GM18505 (cell line): ENCODE results near the gene NIN.

Experiments used
- ATAC-seq: cut with Tn5 transposase; IDR thresholded peaks from one replicate; pipeline ENCODE4 v1.9.1; 2021; ENCODE audit not compliant: unreplicated experiment
- POLR2A ChIP-seq: IDR thresholded peaks from 4 replicates; pipeline ENCODE4 v1.6.1; 2011; ENCODE audit warnings: borderline replicate concordance; ENCODE audit not compliant: insufficient read depth, insufficient read length; ENCODE audit errors: extremely low read depth

NIN gene

DNA sequence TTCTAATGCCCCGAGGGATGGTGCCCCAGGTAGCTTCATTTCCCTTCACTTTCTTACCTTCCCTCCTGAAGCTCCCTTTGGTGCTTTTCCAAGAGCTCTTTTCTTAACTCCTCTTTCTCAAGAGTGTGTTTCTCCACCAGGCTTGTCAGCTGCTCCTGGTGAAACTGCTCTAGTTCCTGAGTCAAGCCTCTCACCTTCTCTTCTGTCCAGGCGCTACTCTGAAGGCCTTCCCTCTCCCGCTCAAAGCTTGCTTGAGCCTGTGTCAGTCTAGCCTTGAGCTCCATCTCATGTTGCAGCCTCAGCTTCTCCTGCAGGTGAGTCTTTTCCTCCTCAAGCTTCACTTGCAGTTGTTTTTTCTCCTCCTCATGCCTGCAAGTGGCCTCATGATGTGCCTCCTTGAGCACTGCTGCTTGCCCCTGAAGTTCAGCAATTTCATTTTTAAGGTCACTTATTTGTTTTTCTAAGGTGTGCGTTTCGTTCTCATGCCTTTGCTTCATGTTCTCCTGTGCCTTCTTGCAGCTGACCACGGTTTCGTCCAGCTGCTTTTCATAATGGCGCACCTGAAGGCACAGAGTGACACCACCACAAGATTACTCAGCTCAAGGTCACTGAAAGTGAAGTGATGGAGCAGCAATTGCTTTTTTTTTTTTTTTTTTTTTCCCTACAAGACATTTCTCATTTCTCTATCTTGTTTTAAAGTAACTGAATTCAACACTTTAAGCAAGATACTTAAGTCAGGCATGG is 71.0 kb downstream of the NIN start:
- no peak for ATAC-seq

DNA sequence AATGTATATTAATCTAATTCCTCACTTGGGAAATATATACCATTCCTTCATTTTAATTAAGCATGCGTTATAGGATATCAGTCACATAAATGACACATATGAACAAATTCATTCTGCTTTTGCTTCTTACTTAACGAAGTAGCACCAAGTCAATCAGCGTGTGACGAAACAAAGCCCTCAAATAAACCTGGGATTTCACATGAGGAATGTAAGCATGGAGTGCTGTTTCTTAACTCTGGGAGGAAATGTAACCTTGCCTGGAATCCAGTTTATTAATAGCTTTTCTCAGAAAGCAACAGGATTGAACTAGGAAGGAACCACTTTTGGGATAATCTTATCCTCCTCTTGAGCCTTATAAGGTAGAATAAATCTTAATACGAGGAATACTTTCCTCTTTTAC is 72.0 kb downstream of the NIN start:
- ATAC-seq: no peak
- no peak for TF ChIP-seq POLR2A

More for the DNA sequence above, 71.0 kb downstream of the NIN start:
- TF ChIP-seq POLR2A: no peak

DNA sequence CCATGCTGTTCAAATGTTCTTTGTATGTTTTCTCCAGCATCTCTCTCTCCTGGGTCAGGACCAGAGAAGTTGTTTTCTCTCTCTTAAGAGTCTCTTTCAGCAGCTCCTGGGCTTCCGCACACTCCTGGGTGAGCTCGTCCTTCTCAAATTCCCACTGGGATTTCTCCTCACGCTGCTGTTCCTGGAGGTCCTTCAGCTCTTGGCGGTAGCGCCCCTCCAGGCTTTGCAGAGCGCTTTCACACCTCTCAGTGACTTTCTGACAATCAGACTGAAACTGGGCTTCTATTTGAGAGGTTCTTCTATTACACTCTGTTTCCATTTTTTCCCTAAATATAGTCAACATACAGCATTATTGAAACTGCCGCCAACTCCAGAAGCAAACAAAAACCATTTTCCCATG is 72.7 kb downstream of the NIN start:
- no peak for TF ChIP-seq POLR2A
- no peak for ATAC-seq

DNA sequence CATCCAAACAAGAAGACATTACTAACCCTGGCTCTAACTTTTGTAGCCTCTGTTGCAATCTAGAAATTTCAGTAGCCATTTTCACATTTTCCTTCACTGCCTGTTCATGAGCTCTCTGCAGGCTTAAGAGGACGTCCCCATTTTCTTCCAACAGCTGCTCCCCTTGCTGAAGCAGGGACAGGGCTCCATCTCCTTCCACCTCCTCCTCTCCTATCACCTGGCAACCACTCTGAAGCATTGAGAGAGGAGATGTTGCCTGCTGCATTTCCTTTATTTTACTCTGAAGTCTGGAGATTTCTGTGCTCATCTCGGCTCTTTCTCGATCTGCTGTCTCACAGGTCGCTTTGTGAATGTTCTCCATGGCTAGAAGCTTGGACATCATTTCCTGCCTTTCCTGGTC is 73.3 kb downstream of the NIN start:
- no peak for TF ChIP-seq POLR2A
- no peak for ATAC-seq

DNA sequence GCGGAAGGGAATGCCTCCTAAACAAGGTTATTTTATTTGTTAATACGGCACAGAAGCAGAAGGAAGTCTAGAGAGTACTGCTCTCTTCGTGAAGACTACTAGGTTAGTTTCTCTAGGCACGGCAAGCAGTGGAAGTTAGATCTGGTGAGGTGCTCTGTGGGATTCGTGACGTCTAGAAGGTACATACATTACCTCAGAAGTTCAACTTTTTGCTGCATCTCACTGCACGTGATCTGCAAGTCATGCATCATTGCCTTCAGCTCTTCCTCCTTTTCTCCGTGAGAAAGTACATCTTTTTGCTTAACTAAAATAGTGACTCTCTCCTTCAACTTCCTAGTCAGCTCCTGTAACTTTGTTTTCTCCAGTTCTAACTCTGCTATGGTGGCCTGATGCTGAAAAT is 74.7 kb downstream of the NIN start:
- TF ChIP-seq POLR2A: no peak
- ATAC-seq: no peak

DNA sequence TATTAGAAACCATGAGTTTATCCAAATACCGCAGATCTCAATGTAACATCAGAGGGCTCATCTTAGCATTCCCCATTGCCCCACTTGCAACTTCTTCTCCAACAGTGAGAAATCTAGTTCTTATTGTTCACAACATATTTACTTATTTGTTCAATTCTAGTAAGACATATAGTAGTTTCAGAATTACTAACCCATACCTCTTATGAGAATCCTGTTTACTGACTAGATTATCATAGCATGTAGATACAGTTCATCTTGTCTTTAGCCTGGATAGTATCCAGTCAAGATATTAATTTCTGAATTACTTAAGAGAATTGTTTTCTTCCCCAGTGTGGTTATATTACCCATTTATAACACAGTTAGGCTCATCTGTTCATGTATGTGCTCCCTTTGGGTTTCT is 80.6 kb downstream of the NIN start:
- no peak for ATAC-seq
- TF ChIP-seq POLR2A: no peak

DNA sequence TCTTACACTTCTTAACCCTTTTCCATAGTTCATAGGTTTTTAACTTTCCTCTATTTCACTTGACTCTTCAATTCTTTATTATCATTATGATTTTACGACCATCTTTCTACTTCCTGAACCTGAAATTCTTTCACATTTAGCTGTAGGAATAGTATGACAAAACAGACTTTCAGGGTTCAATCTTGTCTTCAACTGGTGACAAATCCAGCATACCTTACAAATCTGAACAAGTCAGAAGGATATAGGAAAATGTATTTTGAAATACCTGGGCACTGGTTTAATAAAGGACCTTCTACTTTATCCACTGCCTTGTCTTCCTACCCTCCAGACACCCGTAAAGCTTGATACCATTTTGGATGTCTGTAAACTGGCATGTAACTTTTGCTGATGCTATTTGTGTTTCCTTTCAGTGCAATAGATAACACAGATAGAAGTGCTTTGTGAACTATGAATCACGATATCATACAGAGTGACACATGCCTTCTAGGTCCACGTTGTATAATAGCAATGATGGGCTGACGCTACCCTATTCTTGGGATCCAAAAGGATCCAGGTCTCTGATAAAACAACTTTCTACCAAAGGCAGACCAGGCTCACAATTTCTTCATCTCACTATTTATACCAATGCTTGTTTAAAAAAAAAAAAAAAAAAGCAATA is 85.4 kb downstream of the NIN start:
- no peak for ATAC-seq
- no peak for TF ChIP-seq POLR2A

DNA sequence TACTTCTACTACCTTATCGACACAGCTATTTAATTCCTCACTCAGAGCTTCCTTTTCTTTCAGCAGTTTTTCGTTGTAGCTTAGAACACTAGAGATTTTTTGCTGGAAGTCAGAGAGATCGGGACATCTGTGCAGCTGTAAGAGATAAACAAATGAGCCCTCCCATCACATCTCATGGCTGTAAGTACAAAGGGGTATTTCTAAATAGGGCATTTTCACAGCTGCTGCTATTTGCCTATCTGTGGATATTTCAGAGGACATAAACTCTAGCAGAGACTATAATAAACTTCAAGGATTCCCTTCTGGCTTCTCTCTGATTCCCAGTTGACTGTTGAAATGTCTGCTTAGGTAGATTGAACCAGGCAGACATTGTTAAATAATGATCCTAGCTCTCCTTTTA is 86.7 kb downstream of the NIN start:
- no peak for TF ChIP-seq POLR2A
- ATAC-seq: no peak

DNA sequence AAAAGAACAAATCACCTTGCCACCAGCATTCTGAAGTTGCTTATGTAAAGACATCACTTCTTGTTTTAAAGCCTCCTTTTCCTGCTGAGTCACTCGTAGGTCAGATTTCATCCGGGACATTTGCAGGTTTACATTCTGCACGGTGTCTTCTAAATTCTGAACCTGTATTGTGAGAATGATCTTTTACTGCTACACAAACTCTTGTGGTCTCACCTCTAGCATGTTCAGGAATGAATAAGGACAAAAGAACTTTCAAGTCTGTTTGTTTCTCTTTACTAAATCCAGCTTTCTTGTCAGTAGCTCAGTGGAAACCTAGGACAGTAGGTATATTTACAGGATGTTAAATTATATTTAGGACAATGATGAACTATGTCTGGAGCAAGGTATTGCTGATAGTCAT is 89.4 kb downstream of the NIN start:
- ATAC-seq: no peak

DNA sequence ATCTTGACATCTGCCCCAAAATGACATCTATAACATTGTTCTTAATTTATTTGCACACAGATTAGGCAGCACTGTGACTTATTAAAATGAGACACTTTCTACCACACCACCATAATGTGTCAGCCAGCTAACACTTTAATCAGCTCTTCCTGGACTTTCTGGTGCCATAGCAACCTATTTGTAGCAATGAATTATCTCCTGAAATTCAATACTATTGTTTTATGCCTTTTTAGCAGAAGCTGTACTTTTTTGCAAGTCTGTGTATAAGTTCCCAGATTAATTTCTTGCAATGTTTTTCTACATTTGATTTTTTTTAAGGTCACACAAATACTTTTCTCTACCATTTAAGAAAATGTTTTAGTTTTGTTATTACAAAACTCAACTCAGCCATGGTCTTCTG is 90.1 kb downstream of the NIN start:
- TF ChIP-seq POLR2A: no peak
- ATAC-seq: no peak

More for the DNA sequence above, 89.4 kb downstream of the NIN start:
- TF ChIP-seq POLR2A: no peak

DNA sequence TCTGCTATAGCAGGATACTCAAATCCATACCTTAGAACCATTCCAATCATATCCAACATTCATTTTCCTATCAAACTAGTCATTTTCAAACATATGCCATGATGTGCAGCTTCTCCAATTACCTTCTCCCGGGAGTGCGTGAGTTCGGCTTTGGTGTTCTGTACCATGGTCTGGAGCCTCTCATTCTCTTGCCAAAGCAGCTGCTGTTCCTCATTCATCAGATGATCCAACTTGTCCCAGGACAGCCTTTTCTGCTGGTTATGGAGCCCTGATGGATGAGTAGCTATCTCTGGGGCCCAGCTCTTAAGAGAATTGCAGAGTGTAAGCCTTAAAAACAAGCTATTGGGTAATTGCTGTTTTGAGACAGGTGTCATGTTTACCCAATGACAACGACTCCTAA is 91.8 kb downstream of the NIN start:
- ATAC-seq: no peak
- TF ChIP-seq POLR2A: no peak

DNA sequence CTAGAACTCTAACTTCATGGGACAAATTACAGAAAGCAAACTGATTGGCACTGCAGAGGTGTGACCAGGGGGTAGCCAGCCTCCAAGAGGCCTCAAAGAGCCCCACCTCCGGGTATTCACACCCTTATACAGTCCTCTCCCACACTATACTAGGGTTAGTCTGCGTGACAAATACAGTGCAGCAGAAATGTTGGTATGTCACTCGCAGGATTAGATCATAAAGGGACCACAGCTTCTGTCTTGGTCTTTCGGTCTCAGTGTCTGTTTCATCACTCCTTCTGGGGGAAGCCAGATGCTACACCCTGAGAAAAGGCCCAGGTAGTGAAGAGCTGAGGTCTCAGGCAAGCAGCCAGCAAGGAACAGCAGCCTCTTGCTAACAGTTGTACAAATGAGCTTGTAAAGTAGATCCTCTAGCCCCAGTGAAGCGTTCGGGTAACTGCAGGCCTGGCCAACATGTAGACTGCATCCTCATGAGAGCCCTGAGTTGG is 94.0 kb downstream of the NIN start:
- peak; percentile 83 for ATAC-seq
- no peak for TF ChIP-seq POLR2A

DNA sequence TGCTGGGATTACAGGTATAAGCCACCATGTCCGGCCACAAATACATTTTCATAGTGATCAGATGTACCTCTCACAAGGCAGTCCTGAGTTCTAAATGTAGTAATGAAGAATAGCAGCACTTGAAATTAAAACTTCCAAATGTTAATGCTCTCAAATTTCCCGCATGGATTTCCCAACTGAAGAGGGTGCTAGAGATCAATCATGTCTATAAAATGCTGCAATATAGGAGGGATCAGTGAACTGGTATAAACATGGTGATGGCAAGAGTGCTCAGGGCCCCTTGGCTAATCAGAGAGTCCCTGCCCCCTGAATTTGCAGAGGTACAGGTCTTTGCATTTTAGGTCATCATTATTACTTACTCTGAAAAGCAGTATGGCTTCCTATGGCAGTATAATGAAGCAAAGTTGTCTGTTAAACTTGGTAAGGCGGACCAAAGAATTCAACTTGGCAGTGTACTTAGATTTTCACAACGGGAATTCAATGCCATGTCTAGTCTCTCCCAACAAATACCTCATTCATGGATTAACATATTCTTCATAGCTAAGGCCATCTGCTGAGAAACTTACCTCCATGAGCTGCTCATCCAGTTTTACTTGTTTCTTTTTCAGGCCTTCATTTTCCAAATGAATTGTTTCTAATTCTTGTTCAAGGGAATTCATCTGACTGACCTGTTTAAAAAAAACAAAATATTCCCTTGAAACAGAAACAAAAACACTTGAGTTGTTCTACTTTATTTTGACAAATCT is 95.8 kb downstream of the NIN start:
- TF ChIP-seq POLR2A: no peak
- ATAC-seq: no peak
